Daoy (cell line): ENCODE results near the gene GPBP1L1. TPM values are rescaled to one million over a fixed set of nuclear protein-coding genes. Genes with fewer than 3 reads are reported as not detected.
A peak's percentile ranks its signal among the peaks of the same experiment; 100 is the strongest.

ENCODE experiments used
- DNase-seq: peaks from one replicate; pipeline ENCODE4 v3.0.0-alpha.2; 2015; ENCODE audit warnings: low read depth
- total RNA-seq: library from RNA; depleted of rRNA; stranded (reverse); fragments of >200 nt; shearing (Covaris generic); gene quantifications from 2 replicates; pipeline ENCODE4 v1.2.3, GENCODE V29; 2014; rRNA removed

The GPBP1L1 gene
- total RNA-seq, 1 experiment from 2014 or later = 112 TPM

GRCh38 chr1:45586769-45587168, 99.6 kb downstream of the GPBP1L1 start:
- no peak for DNase-seq

GRCh38 chr1:45585496-45586075, 100.7 kb downstream of the GPBP1L1 start:
- DNase-seq = no peak

GRCh38 chr1:45585110-45585426, 101.3 kb downstream of the GPBP1L1 start:
- no peak for DNase-seq

GRCh38 chr1:45584351-45585109, 101.8 kb downstream of the GPBP1L1 start:
- peak; percentile 94 for DNase-seq

GRCh38 chr1:45583666-45584350, 102.5 kb downstream of the GPBP1L1 start, which contains the start of gene NASP:
TSS of gene NASP (plus strand) at chr1:45584041. CDS start at chr1:45584147, 106 bp downstream.
- DNase-seq = peak; percentile 85

GRCh38 chr1:45583264-45583665, 103.1 kb downstream of the GPBP1L1 start:
- peak; percentile 98 for DNase-seq

Other genes starting within 250 kb of the GPBP1L1 start
- gene TESK2, start 195.4 kb downstream of the GPBP1L1 start, total RNA-seq = 0.45 and 0.91 TPM in 2 replicates
- gene CCDC163, start 186.5 kb downstream of the GPBP1L1 start, total RNA-seq = 1.9 and 3.0 TPM in 2 replicates
- gene MMACHC, start 186.2 kb downstream of the GPBP1L1 start, total RNA-seq = 10.7 and 19.7 TPM in 2 replicates
- gene PRDX1, start 164.6 kb downstream of the GPBP1L1 start, total RNA-seq = 791 and 852 TPM in 2 replicates
- 124 and 150 TPM in 2 replicates for gene AKR1A1, start 135.7 kb downstream of the GPBP1L1 start, total RNA-seq
- 145 and 155 TPM in 2 replicates for gene NASP, start 102.5 kb downstream of the GPBP1L1 start, total RNA-seq
- gene CCDC17, start 62.5 kb downstream of the GPBP1L1 start, total RNA-seq = 1.1 and 1.2 TPM in 2 replicates
- 38.1 and 47.9 TPM in 2 replicates for gene TMEM69, start 1.6 kb upstream of the GPBP1L1 start, total RNA-seq
- 9.0 and 9.7 TPM in 2 replicates for gene IPP, start 64.1 kb upstream of the GPBP1L1 start, total RNA-seq
- gene MAST2, start 117.1 kb upstream of the GPBP1L1 start, total RNA-seq = 10.7 and 17.1 TPM in 2 replicates